GM23338 (cell line): ENCODE data around the gene FXYD5. TPM values are rescaled to one million over a fixed set of nuclear protein-coding genes. Genes with fewer than 3 reads are reported as not detected.

ENCODE experiments used
- polyA plus RNA-seq: library from polyadenylated mRNA; unstranded; fragments of >200 nt; fragmentation: Nextera tagmentation; extraction: Ambion mirVana; gene quantifications from 2 replicates; pipeline ENCODE4 v1.2.1, GENCODE V29; 2016
- small RNA-seq: library from RNA; depleted of rRNA; stranded (forward); fragments of <200 nt; gene quantifications from one replicate; pipeline ENCODE3, GENCODE V24; 2014; ENCODE audit warnings: low replicate concordance
- total RNA-seq: library from RNA; depleted of rRNA; stranded (reverse); fragments of >200 nt; shearing (Covaris generic); gene quantifications from 2 replicates; pipeline ENCODE4 v1.2.3, GENCODE V29; 2014; rRNA removed

Gene FXYD5
- total and polyA plus RNA-seq, 2 experiments from 2014 or later: 97.7 to 233 TPM

Small RNA genes within 50 kb of the gene (small RNA-seq; reads per million reads assigned to genes)
- gene AC020907.2: not detected

Other genes with a start within 250 kb of the FXYD5 start
- 4.0 and 18.7 TPM in 2 replicates for gene ZNF30, start 227.8 kb upstream of the FXYD5 start, total RNA-seq
- 3.3 and 4.1 TPM in 2 replicates for gene ZNF30, start 227.8 kb upstream of the FXYD5 start, polyA plus RNA-seq
- 8.8 and 12.8 TPM in 2 replicates for gene ZNF792, start 190.5 kb upstream of the FXYD5 start, total RNA-seq
- 1.3 and 1.6 TPM in 2 replicates for gene ZNF792, start 190.5 kb upstream of the FXYD5 start, polyA plus RNA-seq
- 141 and 174 TPM in 2 replicates for gene GRAMD1A, start 154.4 kb upstream of the FXYD5 start, total RNA-seq
- gene GRAMD1A, start 154.4 kb upstream of the FXYD5 start, polyA plus RNA-seq: 122 and 125 TPM in 2 replicates
- 3.4 and 4.8 TPM in 2 replicates for gene SCN1B, start 124.3 kb upstream of the FXYD5 start, total RNA-seq
- gene SCN1B, start 124.3 kb upstream of the FXYD5 start, polyA plus RNA-seq: 1.7 and 1.8 TPM in 2 replicates
- 16.2 and 17.4 TPM in 2 replicates for gene HPN, start 113.0 kb upstream of the FXYD5 start, total RNA-seq
- 14.0 and 14.6 TPM in 2 replicates for gene HPN, start 113.0 kb upstream of the FXYD5 start, polyA plus RNA-seq
- gene FXYD3, start 38.9 kb upstream of the FXYD5 start, total RNA-seq: not detected in 2 replicates
- gene FXYD3, start 38.9 kb upstream of the FXYD5 start, polyA plus RNA-seq: 0.81 and 0.89 TPM in 2 replicates
- 3.6 and 4.3 TPM in 2 replicates for gene LGI4, start 19.7 kb upstream of the FXYD5 start, total RNA-seq
- 2.3 and 3.4 TPM in 2 replicates for gene LGI4, start 19.7 kb upstream of the FXYD5 start, polyA plus RNA-seq
- 1.5 and 1.7 TPM in 2 replicates for gene FXYD1, start 15.9 kb upstream of the FXYD5 start, total RNA-seq
- gene FXYD1, start 15.9 kb upstream of the FXYD5 start, polyA plus RNA-seq: 26.8 and 31.3 TPM in 2 replicates
- gene FXYD7, start 11.5 kb upstream of the FXYD5 start, total RNA-seq: 9.6 and 15.9 TPM in 2 replicates
- gene FXYD7, start 11.5 kb upstream of the FXYD5 start, polyA plus RNA-seq: 43.7 and 44.0 TPM in 2 replicates
- gene FAM187B, start 74.0 kb downstream of the FXYD5 start, total RNA-seq: not detected in 2 replicates
- gene FAM187B, start 74.0 kb downstream of the FXYD5 start, polyA plus RNA-seq: 0.23 and 0.31 TPM in 2 replicates
- 195 and 212 TPM in 2 replicates for gene LSR, start 94.3 kb downstream of the FXYD5 start, total RNA-seq
- 116 and 125 TPM in 2 replicates for gene LSR, start 94.3 kb downstream of the FXYD5 start, polyA plus RNA-seq
- gene USF2, start 114.2 kb downstream of the FXYD5 start, total RNA-seq: 60.5 and 63.8 TPM in 2 replicates
- gene USF2, start 114.2 kb downstream of the FXYD5 start, polyA plus RNA-seq: 28.9 and 36.4 TPM in 2 replicates
- gene HAMP, start 127.8 kb downstream of the FXYD5 start, total RNA-seq: not detected in 2 replicates
- 0.65 TPM in 1 of 2 replicates, not detected in the other for gene HAMP, start 127.8 kb downstream of the FXYD5 start, polyA plus RNA-seq
- gene MAG, start 137.4 kb downstream of the FXYD5 start, total RNA-seq: 1.3 and 1.8 TPM in 2 replicates
- 0.61 and 0.85 TPM in 2 replicates for gene MAG, start 137.4 kb downstream of the FXYD5 start, polyA plus RNA-seq
- 0.10 and 0.12 TPM in 2 replicates for gene CD22, start 174.5 kb downstream of the FXYD5 start, total RNA-seq
- gene CD22, start 174.5 kb downstream of the FXYD5 start, polyA plus RNA-seq: 0.32 and 0.66 TPM in 2 replicates
- gene FFAR1, start 193.2 kb downstream of the FXYD5 start, total RNA-seq: not detected in 2 replicates
- not detected in 2 replicates for gene FFAR1, start 193.2 kb downstream of the FXYD5 start, polyA plus RNA-seq
- 0.35 TPM in 1 of 2 replicates, not detected in the other for gene FFAR3, start 203.7 kb downstream of the FXYD5 start, total RNA-seq
- gene FFAR3, start 203.7 kb downstream of the FXYD5 start, polyA plus RNA-seq: not detected in 2 replicates
- not detected in 2 replicates for gene GPR42, start 216.3 kb downstream of the FXYD5 start, total RNA-seq
- not detected in 2 replicates for gene GPR42, start 216.3 kb downstream of the FXYD5 start, polyA plus RNA-seq